Peyer's patch (tissue), 4 donors: ENCODE data around the gene FAM219A.

Source experiments
- CTCF ChIP-seq, 6 experiments: fragments of 450-650 bp in 4 of 6; fragments of 200-600 bp in 2 of 6; sonication (generic) in 1 of 6; IDR thresholded peaks; one replicate each; pipeline ENCODE4 v1.5.1; 2017 to 2019; ENCODE audit warnings: antibody characterized with exemption in 6 of 6, mild to moderate bottlenecking in 3 of 6, moderate library complexity in 1 of 6
- POLR2A ChIP-seq, 2 donors: fragments of 450-650 bp; IDR thresholded peaks; one replicate each; pipeline ENCODE4 v1.5.1; 2017; ENCODE audit warnings: antibody characterized with exemption in 2 of 2, mild to moderate bottlenecking in 2 of 2, moderate library complexity in 2 of 2

DNA sequence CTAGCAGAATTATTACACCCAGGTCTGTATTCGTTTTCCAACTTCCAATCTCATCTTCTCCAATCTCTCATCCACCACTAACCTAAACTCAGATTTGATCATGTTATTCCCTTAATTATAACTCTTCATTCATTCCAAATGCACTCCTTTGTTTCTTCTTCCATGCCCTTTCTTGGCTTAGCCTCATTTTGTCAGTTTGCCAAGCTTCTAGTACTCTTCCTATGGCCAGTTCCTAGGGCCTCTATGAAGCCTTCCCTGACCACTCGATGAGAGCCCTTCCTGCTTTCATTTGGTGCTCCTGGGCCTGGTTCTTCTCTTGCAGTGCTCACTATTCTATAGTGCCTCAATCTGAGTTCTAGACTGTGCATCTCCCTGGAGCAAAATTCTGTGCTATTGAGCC is 5.8 kb downstream of the FAM219A start:
- TF ChIP-seq CTCF (IDR thresholded peaks at IDR 0.05), result no peak
- TF ChIP-seq POLR2A (IDR thresholded peaks at IDR 0.05), result no peak
